HepG2 (cell line): ENCODE results near the gene RPTN. TPM values are rescaled to one million over a fixed set of nuclear protein-coding genes. Genes with fewer than 3 reads are reported as not detected.

ENCODE experiments used
- ATAC-seq: fragments of 200-7000 bp; cut with Tn5 transposase; 3 replicates; pipeline ENCODE4 v1.9.1; 2020; ENCODE audit warnings: mild to moderate bottlenecking, moderate library complexity
- BruUV-seq: library from RNA; stranded (reverse); fragments of 400-500 nt; replicated peaks from 2 replicates; lab custom pipeline; 2021; lab: Mats Ljungman, UMichigan
- CTCF ChIA-PET: fragments of 300-600 bp; formaldehyde crosslinking; extraction: SDS; loops from one replicate; lab custom pipeline; 2021; ENCODE audit warnings: low total read pairs, inconsistent platforms, low intra/inter-chr PET ratio; lab: Yijun Ruan, JAX
- POLR2A ChIA-PET: fragments of 350-600 bp; sonication (Branson Sonifier 250); formaldehyde crosslinking; loops from one replicate; lab custom pipeline; 2020; ENCODE audit warnings: antibody characterized with exemption, inconsistent platforms; lab: Yijun Ruan, JAX
- DNase-seq: peaks from one replicate; pipeline ENCODE4 v3.0.0-alpha.2; 2015; ENCODE audit warnings: low spot score
- FAIRE-seq: peaks from 3 replicates; lab custom pipeline; 2011; peaks lifted over from hg19 to GRCh38; lab: Jason Lieb, UNC
- H2AFZ ChIP-seq: one replicate; pipeline ENCODE4 v1.6.1; 2011; ENCODE audit warnings: low read length, inconsistent platforms
- H3K27ac ChIP-seq: fragments of 300-600 bp; 3 replicates; pipeline ENCODE4 v1.8.0; 2011; ENCODE audit warnings: mixed run types, mild to moderate bottlenecking, mixed read lengths, low read length, inconsistent platforms; ENCODE audit not compliant: insufficient read depth; ENCODE audit errors: extremely low read length
- H3K27me3 ChIP-seq, 2 experiments: fragments of 200-600 bp in 1 of 2; 2 replicates in 1 of 2; 3 replicates in 1 of 2; pipeline versions ENCODE4 v1.6.0 to v1.8.0; 2011; ENCODE audit warnings: low read length in 2 of 2, mild to moderate bottlenecking in 2 of 2, moderate library complexity in 2 of 2, inconsistent platforms in 1 of 2; ENCODE audit not compliant: insufficient read depth in 2 of 2, control insufficient read depth in 1 of 2
- H3K36me3 ChIP-seq, 2 experiments: fragments of 200-600 bp in 1 of 2; replicated peaks in 1 of 2; 2 replicates in 1 of 2; 3 replicates in 1 of 2; pipeline versions ENCODE4 v1.5.1 to v1.8.0; 2011; ENCODE audit warnings: low read length in 2 of 2, inconsistent platforms in 1 of 2; ENCODE audit not compliant: insufficient read depth in 2 of 2, control insufficient read depth in 1 of 2
- H3K4me1 ChIP-seq: 2 replicates; pipeline ENCODE4 v1.5.1; 2012; ENCODE audit warnings: low read length, inconsistent platforms; ENCODE audit not compliant: insufficient read depth
- H3K4me2 ChIP-seq: 2 replicates; pipeline ENCODE4 v1.6.0; 2011; ENCODE audit warnings: low read depth, low read length, inconsistent platforms
- H3K4me3 ChIP-seq, 3 experiments: fragments of 200-600 bp in 1 of 3; sonication (generic), shearing (Covaris generic) in 1 of 3; replicated peaks in 1 of 3; 2 replicates each; pipeline ENCODE4 v1.5.1; 2011 to 2016; ENCODE audit warnings: low read length in 3 of 3, inconsistent platforms in 2 of 3, low read depth in 2 of 3, mild to moderate bottlenecking in 2 of 3, control low read depth in 1 of 3, mixed read lengths in 1 of 3; ENCODE audit not compliant: insufficient read depth in 1 of 3
- H3K79me2 ChIP-seq: one replicate; pipeline ENCODE4 v1.6.1; 2011; ENCODE audit warnings: low read length, inconsistent platforms; ENCODE audit not compliant: insufficient read depth
- H3K9ac ChIP-seq: 2 replicates; pipeline ENCODE4 v1.6.0; 2011; ENCODE audit warnings: mild to moderate bottlenecking, low read depth, low read length, inconsistent platforms; ENCODE audit not compliant: insufficient read depth
- H3K9me3 ChIP-seq: 2 replicates; pipeline ENCODE4 v1.5.1; 2012; ENCODE audit warnings: mild to moderate bottlenecking, low read length
- H4K20me1 ChIP-seq: 2 replicates; pipeline ENCODE4 v1.6.0; 2011; ENCODE audit warnings: inconsistent platforms, mild to moderate bottlenecking, low read length, moderate library complexity; ENCODE audit not compliant: insufficient read depth
- ARID2 ChIP-seq: sonication (generic); formaldehyde crosslinking; IDR thresholded peaks from 2 replicates; pipeline ENCODE4 v1.8.1; 2022; ENCODE audit warnings: mild to moderate bottlenecking, missing genetic modification reagents, borderline replicate concordance
- BRD4 ChIP-seq: sonication (generic); formaldehyde crosslinking; IDR thresholded peaks from 2 replicates; pipeline ENCODE4 v1.4.0; 2020; ENCODE audit warnings: missing genetic modification reagents
- NCOA2 ChIP-seq: sonication (generic); formaldehyde crosslinking; IDR thresholded peaks from 2 replicates; pipeline ENCODE4 v1.8.0; 2022; ENCODE audit warnings: inconsistent platforms
- SMAD1 ChIP-seq: sonication (generic); formaldehyde crosslinking; IDR thresholded peaks from 2 replicates; pipeline ENCODE4 v1.4.0; 2020; ENCODE audit warnings: missing genetic modification reagents, low read depth, mild to moderate bottlenecking, borderline replicate concordance
- YEATS4 ChIP-seq: sonication (generic); formaldehyde crosslinking; IDR thresholded peaks from 2 replicates; pipeline ENCODE4 v1.4.0; 2020; ENCODE audit warnings: missing genetic modification reagents, borderline replicate concordance
- ZFP62 ChIP-seq: sonication (generic); formaldehyde crosslinking; IDR thresholded peaks from 2 replicates; pipeline ENCODE4 v1.4.0; 2020; ENCODE audit warnings: missing genetic modification reagents
- ZNF180 ChIP-seq: sonication (generic); formaldehyde crosslinking; IDR thresholded peaks from 2 replicates; pipeline ENCODE4 v1.4.0; 2020; ENCODE audit warnings: low read depth, missing genetic modification reagents, borderline replicate concordance
- ZNF317 ChIP-seq: sonication (generic); formaldehyde crosslinking; IDR thresholded peaks from 2 replicates; pipeline ENCODE4 v1.5.0; 2020; ENCODE audit warnings: mild to moderate bottlenecking, missing genetic modification reagents
- ZNF354B ChIP-seq: sonication (generic); formaldehyde crosslinking; IDR thresholded peaks from 2 replicates; pipeline ENCODE4 v1.8.0; 2022; ENCODE audit warnings: mild to moderate bottlenecking, missing genetic modification reagents
- ZNF564 ChIP-seq: sonication (generic); formaldehyde crosslinking; IDR thresholded peaks from 2 replicates; pipeline ENCODE4 v1.8.1; 2023; ENCODE audit warnings: mild to moderate bottlenecking, missing genetic modification reagents
- WGBS: methylation state at CpG from one replicate; pipeline ENCODE4 v1.1.6; 2017; ENCODE audit warnings: low lambda C conversion rate; 5-methylcytosine and 5-hydroxymethylcytosine counted together
- in situ Hi-C: cut with HindIII; loops from 2 replicates; pipeline ENCODE4 v1.10.0; 2017; ENCODE audit warnings: low pct_unique_long_range_greater_than_20kb; ENCODE audit not compliant: extremely low pct_ligation_motif_present
- intact Hi-C: fragments of 100-400 bp; cut with micrococcal nuclease; formaldehyde crosslinking; loops from one replicate; pipeline ENCODE4 v1.10.0; 2022; ENCODE audit not compliant: unreplicated experiment
- polyA plus RNA-seq, 8 experiments: library from polyadenylated mRNA; depleted of rRNA in 3 of 8; stranded (reverse) in 7 of 8; unstranded in 1 of 8; fragments of >200 nt; fragmentation: Illumina TruSeq in 4 of 8; extraction: Trizol in 4 of 8; gene quantifications; 2 replicates each; pipeline versions ENCODE4 v1.2.1 to v1.2.3, GENCODE V29; 2011 to 2016; ENCODE audit warnings: low read depth in 4 of 8, missing spikeins in 1 of 8, mixed read lengths in 1 of 8; ENCODE audit not compliant: insufficient read depth in 1 of 8
- total RNA-seq, 5 experiments: library from RNA; depleted of rRNA; stranded (reverse); fragments of >200 nt; fragmentation: Illumina TruSeq; extraction: Trizol; gene quantifications; 2 replicates each; pipeline ENCODE4 v1.2.3, GENCODE V29; 2016; ENCODE audit warnings: low read depth in 1 of 5
- TF ChIP-seq, protein P1 (sequence below): sonication (generic); formaldehyde crosslinking; IDR thresholded peaks from 2 replicates; pipeline ENCODE4 v1.4.0; 2020; ENCODE audit warnings: mild to moderate bottlenecking, missing genetic modification reagents
- TF ChIP-seq, protein P2 (sequence below): sonication (generic); formaldehyde crosslinking; IDR thresholded peaks from 2 replicates; pipeline ENCODE4 v1.5.0; 2020; ENCODE audit warnings: mild to moderate bottlenecking, low read depth, missing genetic modification reagents, borderline replicate concordance
- TF ChIP-seq, protein P3 (sequence below): sonication (generic); formaldehyde crosslinking; IDR thresholded peaks from 2 replicates; pipeline ENCODE4 v1.5.1; 2020; ENCODE audit warnings: mild to moderate bottlenecking, missing genetic modification reagents, borderline replicate concordance

Gene RPTN
- total and polyA plus RNA-seq, 2 of the 13 experiments (the other 11 are each of a cell fraction or from before 2014, with no cell fraction given) = not detected

DNA sequence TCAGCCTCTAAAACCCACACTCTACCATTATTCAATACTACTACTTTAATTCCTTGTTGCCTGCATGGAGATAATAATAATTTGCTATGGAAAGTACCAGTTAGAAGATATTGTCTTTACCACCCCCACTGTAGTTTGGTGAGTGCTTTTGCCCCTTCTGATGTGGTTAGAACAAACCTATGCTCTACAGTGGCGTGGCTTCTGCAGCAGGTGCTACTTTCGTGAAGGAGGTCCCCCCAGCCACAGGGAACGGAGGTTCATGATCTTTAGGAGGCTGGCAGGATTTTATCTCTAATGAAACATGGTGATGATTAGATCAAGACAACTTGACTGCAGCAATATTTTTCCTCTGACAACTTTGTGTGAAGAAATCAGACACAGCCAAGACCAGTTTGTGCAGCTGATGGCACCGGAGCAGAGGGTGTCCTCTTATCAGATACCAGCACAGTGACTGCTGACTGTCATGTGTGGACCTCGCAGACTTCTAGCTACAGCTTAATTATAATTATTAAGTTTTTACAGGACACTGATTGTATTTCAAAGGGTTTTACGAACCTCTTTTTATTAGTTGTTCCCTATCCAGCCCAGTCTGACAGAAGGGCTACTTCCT is 33.1 kb downstream of the RPTN start:
- no peaks in the 10 kb centered on the region for H3K4me1 ChIP-seq
- CTCF ChIA-PET = no interaction called here
- H2AFZ ChIP-seq = no peak overlapping the region
- BruUV-seq = no TSS peak
- no peaks in the 10 kb centered on the region for H3K36me3 ChIP-seq
- no peak for FAIRE-seq
- no peak overlapping the region for H3K9ac ChIP-seq
- no peaks in the 10 kb centered on the region for H3K79me2 ChIP-seq
- 0% methylated on average over 6 of the region's 6 CpGs for WGBS
- no peaks in the 10 kb centered on the region for H4K20me1 ChIP-seq
- no peak overlapping the region for H3K27ac ChIP-seq
- H3K9me3 ChIP-seq = no peaks in the 10 kb centered on the region
- TF ChIP-seq ZNF180 (no peak), ZNF317 (CRISPR knock-in tag) (no peak), ARID2 (CRISPR knock-in tag) (no peak)
- TF ChIP-seq, protein P1, sequence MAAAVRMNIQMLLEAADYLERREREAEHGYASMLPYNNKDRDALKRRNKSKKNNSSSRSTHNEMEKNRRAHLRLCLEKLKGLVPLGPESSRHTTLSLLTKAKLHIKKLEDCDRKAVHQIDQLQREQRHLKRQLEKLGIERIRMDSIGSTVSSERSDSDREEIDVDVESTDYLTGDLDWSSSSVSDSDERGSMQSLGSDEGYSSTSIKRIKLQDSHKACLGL = no peak
- TF ChIP-seq, protein P2, sequence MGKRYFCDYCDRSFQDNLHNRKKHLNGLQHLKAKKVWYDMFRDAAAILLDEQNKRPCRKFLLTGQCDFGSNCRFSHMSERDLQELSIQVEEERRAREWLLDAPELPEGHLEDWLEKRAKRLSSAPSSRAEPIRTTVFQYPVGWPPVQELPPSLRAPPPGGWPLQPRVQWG (CRISPR knock-in tag) = no peak
- no peak overlapping the region for H3K4me3 ChIP-seq
- POLR2A ChIA-PET = no interaction called here
- no peak for DNase-seq
- no peaks in the 10 kb centered on the region for H3K27me3 ChIP-seq
- no peak for ATAC-seq
- in situ Hi-C loops (no loop called here), intact Hi-C loops (no loop called here)
- no peak overlapping the region for H3K4me2 ChIP-seq

DNA sequence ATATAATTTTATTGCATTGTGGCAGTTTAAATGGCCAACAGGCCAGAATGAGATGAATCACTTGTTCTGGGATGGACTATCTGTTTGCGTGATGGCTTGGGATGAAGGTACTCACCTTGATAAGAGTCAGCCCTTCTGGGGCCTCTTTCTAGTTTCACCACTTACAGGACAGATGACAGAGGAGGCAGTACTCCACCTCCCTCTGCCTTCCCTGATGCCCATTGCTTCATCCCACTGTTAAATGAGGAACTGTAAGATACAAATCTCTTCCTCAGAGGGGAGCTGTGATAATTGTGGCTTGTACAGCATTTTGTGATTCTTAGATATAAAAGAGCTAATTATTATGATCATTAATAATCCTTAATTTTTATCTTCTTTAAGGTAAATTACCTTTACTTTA is 40.1 kb downstream of the RPTN start:
- H4K20me1 ChIP-seq = no peaks in the 10 kb centered on the region
- no peaks in the 10 kb centered on the region for H3K4me1 ChIP-seq
- 0% methylated on average over 1 of the region's 1 CpG for WGBS
- no peaks in the 10 kb centered on the region for H3K36me3 ChIP-seq
- CTCF ChIA-PET = no interaction called here
- no peak overlapping the region for H3K4me2 ChIP-seq
- FAIRE-seq = no peak
- 0 out of 5 replicates have a peak, but pooled peaks cover 0 to 6% of the 10 kb centered on the region in 2 experiments for H3K27me3 ChIP-seq
- H3K9ac ChIP-seq = no peak overlapping the region
- no peak for ATAC-seq
- DNase-seq = no peak
- no TSS peak for BruUV-seq
- POLR2A ChIA-PET = no interaction called here
- no peaks in the 10 kb centered on the region for H3K79me2 ChIP-seq
- no peak overlapping the region for H3K27ac ChIP-seq
- no peak overlapping the region for H2AFZ ChIP-seq
- no peak overlapping the region for H3K4me3 ChIP-seq
- intact Hi-C loops (no loop called here), in situ Hi-C loops (no loop called here)
- H3K9me3 ChIP-seq = no peaks in the 10 kb centered on the region
- TF ChIP-seq ZNF354B (CRISPR knock-in tag) (no peak), ZFP62 (CRISPR knock-in tag) (no peak), NCOA2 (CRISPR knock-in tag) (no peak), YEATS4 (CRISPR knock-in tag) (no peak), BRD4 (CRISPR knock-in tag) (no peak), ZNF564 (CRISPR knock-in tag) (no peak), SMAD1 (no peak)
- TF ChIP-seq, protein P3, sequence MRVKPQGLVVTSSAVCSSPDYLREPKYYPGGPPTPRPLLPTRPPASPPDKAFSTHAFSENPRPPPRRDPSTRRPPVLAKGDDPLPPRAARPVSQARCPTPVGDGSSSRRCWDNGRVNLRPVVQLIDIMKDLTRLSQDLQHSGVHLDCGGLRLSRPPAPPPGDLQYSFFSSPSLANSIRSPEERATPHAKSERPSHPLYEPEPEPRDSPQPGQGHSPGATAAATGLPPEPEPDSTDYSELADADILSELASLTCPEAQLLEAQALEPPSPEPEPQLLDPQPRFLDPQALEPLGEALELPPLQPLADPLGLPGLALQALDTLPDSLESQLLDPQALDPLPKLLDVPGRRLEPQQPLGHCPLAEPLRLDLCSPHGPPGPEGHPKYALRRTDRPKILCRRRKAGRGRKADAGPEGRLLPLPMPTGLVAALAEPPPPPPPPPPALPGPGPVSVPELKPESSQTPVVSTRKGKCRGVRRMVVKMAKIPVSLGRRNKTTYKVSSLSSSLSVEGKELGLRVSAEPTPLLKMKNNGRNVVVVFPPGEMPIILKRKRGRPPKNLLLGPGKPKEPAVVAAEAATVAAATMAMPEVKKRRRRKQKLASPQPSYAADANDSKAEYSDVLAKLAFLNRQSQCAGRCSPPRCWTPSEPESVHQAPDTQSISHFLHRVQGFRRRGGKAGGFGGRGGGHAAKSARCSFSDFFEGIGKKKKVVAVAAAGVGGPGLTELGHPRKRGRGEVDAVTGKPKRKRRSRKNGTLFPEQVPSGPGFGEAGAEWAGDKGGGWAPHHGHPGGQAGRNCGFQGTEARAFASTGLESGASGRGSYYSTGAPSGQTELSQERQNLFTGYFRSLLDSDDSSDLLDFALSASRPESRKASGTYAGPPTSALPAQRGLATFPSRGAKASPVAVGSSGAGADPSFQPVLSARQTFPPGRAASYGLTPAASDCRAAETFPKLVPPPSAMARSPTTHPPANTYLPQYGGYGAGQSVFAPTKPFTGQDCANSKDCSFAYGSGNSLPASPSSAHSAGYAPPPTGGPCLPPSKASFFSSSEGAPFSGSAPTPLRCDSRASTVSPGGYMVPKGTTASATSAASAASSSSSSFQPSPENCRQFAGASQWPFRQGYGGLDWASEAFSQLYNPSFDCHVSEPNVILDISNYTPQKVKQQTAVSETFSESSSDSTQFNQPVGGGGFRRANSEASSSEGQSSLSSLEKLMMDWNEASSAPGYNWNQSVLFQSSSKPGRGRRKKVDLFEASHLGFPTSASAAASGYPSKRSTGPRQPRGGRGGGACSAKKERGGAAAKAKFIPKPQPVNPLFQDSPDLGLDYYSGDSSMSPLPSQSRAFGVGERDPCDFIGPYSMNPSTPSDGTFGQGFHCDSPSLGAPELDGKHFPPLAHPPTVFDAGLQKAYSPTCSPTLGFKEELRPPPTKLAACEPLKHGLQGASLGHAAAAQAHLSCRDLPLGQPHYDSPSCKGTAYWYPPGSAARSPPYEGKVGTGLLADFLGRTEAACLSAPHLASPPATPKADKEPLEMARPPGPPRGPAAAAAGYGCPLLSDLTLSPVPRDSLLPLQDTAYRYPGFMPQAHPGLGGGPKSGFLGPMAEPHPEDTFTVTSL (CRISPR knock-in tag) = no peak
